Measurements from ENCODE around the gene ZBTB37.

DNA sequence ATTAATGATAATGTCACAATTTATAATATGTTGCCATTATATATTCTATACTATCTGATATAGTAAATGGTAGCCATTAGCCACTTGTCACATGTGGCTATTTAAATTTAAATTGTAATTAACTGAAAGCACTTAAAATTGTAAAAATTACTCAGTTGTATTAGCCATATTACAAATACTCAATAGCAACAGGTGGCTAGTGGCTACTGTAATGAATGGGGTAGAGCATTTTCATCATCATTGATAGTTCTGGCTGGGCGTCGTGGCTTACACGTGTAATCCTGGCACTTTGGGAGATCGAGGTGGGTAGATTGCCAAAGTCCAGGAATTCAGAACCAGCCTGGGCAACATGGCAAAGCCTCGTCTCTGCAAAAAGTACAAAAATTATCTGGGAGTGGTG, 16.5 kb downstream of the ZBTB37 start:
- TF ChIP-seq, protein P1, sequence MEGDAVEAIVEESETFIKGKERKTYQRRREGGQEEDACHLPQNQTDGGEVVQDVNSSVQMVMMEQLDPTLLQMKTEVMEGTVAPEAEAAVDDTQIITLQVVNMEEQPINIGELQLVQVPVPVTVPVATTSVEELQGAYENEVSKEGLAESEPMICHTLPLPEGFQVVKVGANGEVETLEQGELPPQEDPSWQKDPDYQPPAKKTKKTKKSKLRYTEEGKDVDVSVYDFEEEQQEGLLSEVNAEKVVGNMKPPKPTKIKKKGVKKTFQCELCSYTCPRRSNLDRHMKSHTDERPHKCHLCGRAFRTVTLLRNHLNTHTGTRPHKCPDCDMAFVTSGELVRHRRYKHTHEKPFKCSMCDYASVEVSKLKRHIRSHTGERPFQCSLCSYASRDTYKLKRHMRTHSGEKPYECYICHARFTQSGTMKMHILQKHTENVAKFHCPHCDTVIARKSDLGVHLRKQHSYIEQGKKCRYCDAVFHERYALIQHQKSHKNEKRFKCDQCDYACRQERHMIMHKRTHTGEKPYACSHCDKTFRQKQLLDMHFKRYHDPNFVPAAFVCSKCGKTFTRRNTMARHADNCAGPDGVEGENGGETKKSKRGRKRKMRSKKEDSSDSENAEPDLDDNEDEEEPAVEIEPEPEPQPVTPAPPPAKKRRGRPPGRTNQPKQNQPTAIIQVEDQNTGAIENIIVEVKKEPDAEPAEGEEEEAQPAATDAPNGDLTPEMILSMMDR (IDR thresholded peaks at IDR 0.05), result no peak
- no peak for TF ChIP-seq POLR2A (IDR thresholded peaks at IDR 0.05)

All from esophagus squamous epithelium (tissue), 4 donors.